ENCODE data around the gene XPO6. TPM values are rescaled to one million over a fixed set of nuclear protein-coding genes. Genes with fewer than 3 reads are reported as not detected.

Gene XPO6
- total RNA-seq, 1 experiment from 2014 or later, result 124 TPM

- Mint-ChIP-seq H3K9me3 (no peaks in the 10 kb centered on the region; a peak in 1 of 5 replicates), H3K4me1 (peaks cover 15% of the 10 kb centered on the region in 2 experiments), H3K27ac (no peak overlapping the region), H3K27me3 (ENCODE audit: low read depth) (peaks cover 2% of the 10 kb centered on the region), H3K36me3 (ENCODE audit: insufficient read depth in 1 of 3, low read depth in 3 of 3) (no peaks in the 10 kb centered on the region), H3K4me3 (no peak overlapping the region)
- Histone ChIP-seq H2AFZ (ENCODE audit: low read length) (no peak overlapping the region), H3K23ac (ENCODE audit: insufficient read length, low read depth, low read length) (no peak overlapping the region), H3K23me2 (ENCODE audit: insufficient read length, low read depth, low read length, poor library complexity, severe bottlenecking) (peaks cover 4% of the 10 kb centered on the region), H3K9ac (ENCODE audit: extremely low read depth, insufficient read length, low read length) (no peak overlapping the region), H3T11ph (ENCODE audit: low read length) (no peak overlapping the region), H4K20me1 (ENCODE audit: control insufficient read depth, insufficient read depth, insufficient read length) (peaks cover 2% of the 10 kb centered on the region), H2AK5ac (ENCODE audit: insufficient read length, low read length) (no peak overlapping the region), H3K4me1 (ENCODE audit: insufficient read depth, low read length) (no peaks in the 10 kb centered on the region), H2BK5ac (ENCODE audit: insufficient read length, low read length) (no peak overlapping the region), H2BK12ac (ENCODE audit: insufficient read length, low read depth, low read length) (no peak overlapping the region), H3K79me1 (ENCODE audit: insufficient read depth, low read depth, low read length, poor library complexity, severe bottlenecking) (no peaks in the 10 kb centered on the region), H4K91ac (ENCODE audit: insufficient read length, low read depth, low read length) (no peak overlapping the region), H2BK120ac (ENCODE audit: low read depth, low read length, poor library complexity, severe bottlenecking) (no peak overlapping the region), H3K9me3 (ENCODE audit: control insufficient read depth, low read depth, low read length) (no peaks in the 10 kb centered on the region), H2BK20ac (ENCODE audit: low read depth, low read length, poor library complexity, severe bottlenecking) (no peak overlapping the region), H3K4ac (ENCODE audit: low read depth, low read length) (no peak overlapping the region), H4K8ac (replicated peaks; ENCODE audit: insufficient read length, low read depth, low read length) (no peak overlapping the region), H3K79me2 (ENCODE audit: insufficient read depth, low read length) (no peaks in the 10 kb centered on the region), H3K27me3 (ENCODE audit: insufficient read depth, low read length) (no peaks in the 10 kb centered on the region), H3K4me2 (ENCODE audit: insufficient read depth, insufficient read length, low read length) (no peak overlapping the region), H3K14ac (ENCODE audit: insufficient read depth, low read length) (no peak overlapping the region), H4K5ac (ENCODE audit: insufficient read length, low read depth, low read length) (no peak overlapping the region), H3K27ac (ENCODE audit: insufficient read length, low read depth, low read length) (no peak overlapping the region), H3K18ac (ENCODE audit: insufficient read length, low read depth, low read length) (no peak overlapping the region), H3K56ac (ENCODE audit: insufficient read length, low read depth, low read length) (no peak overlapping the region), H2BK15ac (ENCODE audit: low read depth, low read length) (no peak overlapping the region)
- TF ChIP-seq, protein P1, sequence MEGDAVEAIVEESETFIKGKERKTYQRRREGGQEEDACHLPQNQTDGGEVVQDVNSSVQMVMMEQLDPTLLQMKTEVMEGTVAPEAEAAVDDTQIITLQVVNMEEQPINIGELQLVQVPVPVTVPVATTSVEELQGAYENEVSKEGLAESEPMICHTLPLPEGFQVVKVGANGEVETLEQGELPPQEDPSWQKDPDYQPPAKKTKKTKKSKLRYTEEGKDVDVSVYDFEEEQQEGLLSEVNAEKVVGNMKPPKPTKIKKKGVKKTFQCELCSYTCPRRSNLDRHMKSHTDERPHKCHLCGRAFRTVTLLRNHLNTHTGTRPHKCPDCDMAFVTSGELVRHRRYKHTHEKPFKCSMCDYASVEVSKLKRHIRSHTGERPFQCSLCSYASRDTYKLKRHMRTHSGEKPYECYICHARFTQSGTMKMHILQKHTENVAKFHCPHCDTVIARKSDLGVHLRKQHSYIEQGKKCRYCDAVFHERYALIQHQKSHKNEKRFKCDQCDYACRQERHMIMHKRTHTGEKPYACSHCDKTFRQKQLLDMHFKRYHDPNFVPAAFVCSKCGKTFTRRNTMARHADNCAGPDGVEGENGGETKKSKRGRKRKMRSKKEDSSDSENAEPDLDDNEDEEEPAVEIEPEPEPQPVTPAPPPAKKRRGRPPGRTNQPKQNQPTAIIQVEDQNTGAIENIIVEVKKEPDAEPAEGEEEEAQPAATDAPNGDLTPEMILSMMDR (conservative IDR thresholded peaks at IDR 0.05), result no peak
- no CpG with 5 or more reads among the region's 7 CpGs for WGBS (ENCODE audit: extremely low coverage, insufficient read length, low lambda C conversion rate)
- DNase-seq, result no peak
Observed at GRCh38 chr16:28087675-28088300, 124.0 kb downstream of the XPO6 start.

All from H9 (cell line).